ENCODE measurements around the gene ZBTB11.

GRCh38 chr3:101660714-101661113 is 16.2 kb downstream of the ZBTB11 start:
- TF ChIP-seq CTCF (IDR thresholded peaks at IDR 0.05), result no peak
- TF ChIP-seq EZH2 (IDR thresholded peaks at IDR 0.05), result no peak
- TF ChIP-seq EZH2phosphoT487 (IDR thresholded peaks at IDR 0.05), result no peak

All from neural progenitor cell (in vitro differentiated cells).